BJ (cell line): ENCODE data around the gene RXFP4. TPM values are rescaled to one million over a fixed set of nuclear protein-coding genes. Genes with fewer than 3 reads are reported as not detected.
"Not testable (repeated sequence)": the region's sequence is repeated elsewhere in the genome, so short reads cannot be mapped to it uniquely, and the experiment has no call there.

Experiments used
- CTCF ChIA-PET: fragments of 350-600 bp; formaldehyde crosslinking; extraction: SDS; loops from one replicate; lab custom pipeline; 2021; ENCODE audit warnings: antibody characterized with exemption, inconsistent platforms; lab: Yijun Ruan, JAX
- POLR2A ChIA-PET: fragments of 300-600 bp; sonication (Branson Sonifier 250); formaldehyde crosslinking; extraction: SDS; loops from one replicate; lab custom pipeline; 2021; ENCODE audit warnings: antibody characterized with exemption; lab: Charles Lee
- DNase-seq: peaks from one replicate; pipeline ENCODE4 v3.0.0-alpha.2; 2011; ENCODE audit warnings: low read depth
- H3K27me3 ChIP-seq: 2 replicates; pipeline ENCODE4 v1.6.0; 2011; ENCODE audit warnings: low read length; ENCODE audit not compliant: control insufficient read depth, insufficient read depth
- H3K36me3 ChIP-seq: 2 replicates; pipeline ENCODE4 v1.5.1; 2011; ENCODE audit warnings: low read length; ENCODE audit not compliant: control insufficient read depth, insufficient read depth
- H3K4me3 ChIP-seq: 2 replicates; pipeline ENCODE4 v1.5.1; 2011; ENCODE audit warnings: low read depth, mild to moderate bottlenecking, control low read depth, low read length
- polyA plus RNA-seq: library from polyadenylated mRNA; depleted of rRNA; stranded (reverse); fragments of >200 nt; gene quantifications from 2 replicates; pipeline ENCODE4 v1.2.3, GENCODE V29; 2011
- TF ChIP-seq, protein P1 (sequence below): IDR thresholded peaks from 2 replicates; pipeline ENCODE4 v1.5.1; 2011; ENCODE audit warnings: low read depth, mild to moderate bottlenecking, control low read depth, inconsistent platforms, low read length, moderate library complexity; ENCODE audit not compliant: insufficient read depth

RXFP4 gene
- polyA plus RNA-seq, 1 experiment, result not detected

DNA sequence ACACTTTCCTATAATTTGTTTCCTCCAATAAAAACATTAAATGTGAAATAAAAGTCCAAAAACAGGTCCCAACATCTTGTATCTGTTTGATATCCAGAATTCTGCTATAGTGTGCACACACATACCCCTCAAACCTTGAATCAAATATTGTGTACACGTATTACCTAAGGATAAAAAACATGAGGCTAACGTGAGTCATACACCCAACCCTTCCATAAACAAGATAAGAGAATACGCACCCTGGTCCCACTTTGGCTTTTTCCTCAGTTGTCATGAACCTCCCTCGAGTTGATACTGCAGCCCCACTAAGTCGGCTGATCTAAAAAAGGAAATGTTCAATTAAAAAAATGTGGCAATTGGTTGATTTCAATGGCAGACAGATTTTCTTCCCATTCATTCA is 12.4 kb upstream of the RXFP4 start:
- DNase-seq, result no peak
- H3K27me3 ChIP-seq, result no peaks in the 10 kb centered on the region
- TF ChIP-seq, protein P1, sequence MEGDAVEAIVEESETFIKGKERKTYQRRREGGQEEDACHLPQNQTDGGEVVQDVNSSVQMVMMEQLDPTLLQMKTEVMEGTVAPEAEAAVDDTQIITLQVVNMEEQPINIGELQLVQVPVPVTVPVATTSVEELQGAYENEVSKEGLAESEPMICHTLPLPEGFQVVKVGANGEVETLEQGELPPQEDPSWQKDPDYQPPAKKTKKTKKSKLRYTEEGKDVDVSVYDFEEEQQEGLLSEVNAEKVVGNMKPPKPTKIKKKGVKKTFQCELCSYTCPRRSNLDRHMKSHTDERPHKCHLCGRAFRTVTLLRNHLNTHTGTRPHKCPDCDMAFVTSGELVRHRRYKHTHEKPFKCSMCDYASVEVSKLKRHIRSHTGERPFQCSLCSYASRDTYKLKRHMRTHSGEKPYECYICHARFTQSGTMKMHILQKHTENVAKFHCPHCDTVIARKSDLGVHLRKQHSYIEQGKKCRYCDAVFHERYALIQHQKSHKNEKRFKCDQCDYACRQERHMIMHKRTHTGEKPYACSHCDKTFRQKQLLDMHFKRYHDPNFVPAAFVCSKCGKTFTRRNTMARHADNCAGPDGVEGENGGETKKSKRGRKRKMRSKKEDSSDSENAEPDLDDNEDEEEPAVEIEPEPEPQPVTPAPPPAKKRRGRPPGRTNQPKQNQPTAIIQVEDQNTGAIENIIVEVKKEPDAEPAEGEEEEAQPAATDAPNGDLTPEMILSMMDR, result no peak
- CTCF ChIA-PET, result no interaction called here
- POLR2A ChIA-PET, result no interaction called here
- peaks cover 22% of the 10 kb centered on the region for H3K36me3 ChIP-seq
- H3K4me3 ChIP-seq, result no peak overlapping the region

DNA sequence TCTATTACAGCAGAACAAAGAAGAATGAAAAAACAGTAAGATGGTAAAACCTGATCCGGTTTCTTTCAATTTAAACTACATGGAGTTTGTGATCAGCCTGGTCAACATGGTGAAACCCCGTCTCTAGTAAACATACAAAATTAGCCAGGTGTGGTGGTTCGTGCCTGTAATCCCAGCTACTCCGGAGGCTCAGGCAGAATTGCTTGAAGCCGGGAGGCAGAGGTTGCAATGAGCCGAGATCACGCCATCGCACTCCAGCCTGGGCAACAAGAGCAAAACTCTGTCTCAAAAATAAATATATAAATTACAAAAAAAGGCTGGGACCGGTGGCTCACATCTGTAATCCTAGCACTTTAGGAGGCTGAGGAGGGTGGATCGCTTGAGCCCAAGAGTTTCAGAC is 10.7 kb upstream of the RXFP4 start:
- ChIA-PET CTCF (interaction anchor here (0.7 to 6.5 kb wide), 3 partner anchors 10 to 59 kb away, joined by 3 to 34 read pairs (median 8); no protein-coding TSS in a partner anchor), POLR2A (interaction anchor here (0.6 to 0.7 kb wide), 2 partner anchors 50 to 332 kb away, joined by 3 to 22 read pairs; no protein-coding TSS in a partner anchor)
- H3K36me3 ChIP-seq, result peaks cover 17% of the 10 kb centered on the region
- H3K4me3 ChIP-seq, H3K27me3 ChIP-seq, DNase-seq: not testable (repeated sequence)

DNA sequence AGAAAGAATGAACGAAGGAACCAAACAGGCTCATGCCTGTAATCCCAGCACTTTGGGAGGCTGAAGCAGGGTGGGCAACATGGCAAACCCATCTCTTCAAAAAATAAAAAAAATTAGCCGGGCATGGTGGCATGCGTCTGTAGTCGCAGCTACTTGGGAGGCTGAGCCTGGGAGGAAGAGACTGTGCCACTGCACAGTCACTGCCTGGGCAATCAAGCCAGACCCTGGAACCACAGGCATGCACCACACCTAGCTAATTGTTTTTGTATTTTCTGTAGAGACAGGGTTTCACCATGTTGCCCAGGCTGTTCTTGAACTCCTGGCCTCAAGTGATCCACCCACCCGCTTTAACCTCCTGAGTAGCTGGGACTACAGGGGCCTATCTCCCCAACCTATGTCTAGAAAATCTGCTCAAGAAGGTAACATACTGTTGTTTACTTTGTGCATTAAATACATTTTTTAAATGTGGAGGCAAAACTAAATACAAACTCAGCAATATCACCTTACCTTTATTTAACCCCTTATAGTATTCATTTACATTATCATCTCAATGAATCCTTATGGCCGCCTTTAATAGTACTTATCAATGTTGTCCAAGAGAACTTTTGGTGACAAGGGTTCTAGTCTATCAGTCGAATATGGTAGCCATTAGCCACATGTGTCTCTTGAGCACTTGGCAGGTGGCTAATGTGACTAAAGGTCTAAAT is 10.0 kb upstream of the RXFP4 start:
- H3K36me3 ChIP-seq, result peaks cover 13% of the 10 kb centered on the region
- CTCF ChIA-PET, result interaction anchor here (0.7 to 6.5 kb wide), 4 partner anchors 11 to 58 kb away, joined by 3 to 34 read pairs (median 9); no protein-coding TSS in a partner anchor
- TF ChIP-seq, protein P1, result no peak
- H3K4me3 ChIP-seq, result no peak overlapping the region; the same call in 1 of the 2 replicates
- no peak for DNase-seq
- POLR2A ChIA-PET, result interaction anchor here (0.6 to 0.8 kb wide), 3 partner anchors 18 to 332 kb away, joined by 3 to 22 read pairs (median 5); no protein-coding TSS in a partner anchor
- H3K27me3 ChIP-seq, result no peaks in the 10 kb centered on the region

DNA sequence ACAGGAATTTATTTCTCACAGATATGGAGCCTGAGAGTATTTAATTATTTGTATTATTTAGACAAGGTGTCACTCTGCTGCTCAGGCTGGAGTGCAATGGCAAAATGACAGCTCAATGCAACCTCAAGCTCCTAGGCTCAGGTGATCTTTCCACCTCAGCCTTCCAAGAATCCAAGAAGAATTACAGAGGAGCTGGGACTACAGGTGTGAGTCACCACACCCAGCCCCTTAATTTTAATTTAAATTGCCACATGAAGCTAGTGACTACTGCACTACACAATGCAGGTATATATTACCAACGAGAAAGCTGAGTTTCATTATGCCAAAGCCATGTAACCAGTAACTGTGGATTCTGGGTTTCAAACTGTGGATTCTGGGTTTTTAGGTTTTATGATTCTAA is 9.4 kb upstream of the RXFP4 start:
- Histone ChIP-seq H3K27me3 (no peaks in the 10 kb centered on the region), H3K36me3 (peaks cover 9% of the 10 kb centered on the region), H3K4me3 (no peak overlapping the region)
- ChIA-PET CTCF (interaction anchor here (0.8 to 6.5 kb wide), 5 partner anchors 12 to 134 kb away, joined by 3 to 34 read pairs (median 3); no protein-coding TSS in a partner anchor), POLR2A (interaction anchor here (0.8 kb wide), 1 partner anchor 18 kb away, joined by 5 read pairs; no protein-coding TSS in a partner anchor)
- TF ChIP-seq, protein P1, result no peak
- no peak for DNase-seq

DNA sequence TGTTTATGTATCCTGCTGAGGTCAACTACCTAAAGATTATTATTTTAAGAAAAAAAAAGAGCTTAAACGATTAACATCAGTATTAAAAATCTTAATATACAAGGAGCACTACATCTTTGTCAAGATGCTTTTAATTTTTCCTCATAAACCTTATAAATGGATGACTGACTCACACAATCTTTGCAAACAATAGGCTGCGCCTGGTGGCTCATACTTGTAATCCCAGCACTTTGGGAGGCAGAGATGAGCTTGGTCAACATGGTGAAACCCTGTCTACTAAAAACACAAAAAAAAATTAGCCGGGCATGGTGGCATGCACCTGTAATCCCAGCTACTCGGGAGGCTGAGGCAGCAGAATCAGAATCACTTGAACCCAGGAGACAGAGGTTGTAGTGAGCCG is 9.0 kb upstream of the RXFP4 start:
- H3K36me3 ChIP-seq, result peaks cover 9% of the 10 kb centered on the region
- POLR2A ChIA-PET, result interaction anchor here (0.8 kb wide), 1 partner anchor 19 kb away, joined by 5 read pairs; no protein-coding TSS in a partner anchor
- no peak for DNase-seq
- TF ChIP-seq, protein P1, result no peak
- no peaks in the 10 kb centered on the region for H3K27me3 ChIP-seq
- CTCF ChIA-PET, result interaction anchor here (0.8 to 6.5 kb wide), 6 partner anchors 12 to 134 kb away, joined by 3 to 34 read pairs (median 6); no protein-coding TSS in a partner anchor
- H3K4me3 ChIP-seq, result no peak overlapping the region
